HG02588 (cell line): ENCODE results near the gene POLD4.
A peak's percentile ranks its signal among the peaks of the same experiment; 100 is the strongest.
"Not testable (repeated sequence)": the region's sequence is repeated elsewhere in the genome, so short reads cannot be mapped to it uniquely, and the experiment has no call there.

Source experiments
- ATAC-seq: cut with Tn5 transposase; IDR thresholded peaks from one replicate; pipeline ENCODE4 v1.9.1; 2021; ENCODE audit warnings: mild to moderate bottlenecking, moderate library complexity; ENCODE audit not compliant: unreplicated experiment

POLD4 gene

DNA sequence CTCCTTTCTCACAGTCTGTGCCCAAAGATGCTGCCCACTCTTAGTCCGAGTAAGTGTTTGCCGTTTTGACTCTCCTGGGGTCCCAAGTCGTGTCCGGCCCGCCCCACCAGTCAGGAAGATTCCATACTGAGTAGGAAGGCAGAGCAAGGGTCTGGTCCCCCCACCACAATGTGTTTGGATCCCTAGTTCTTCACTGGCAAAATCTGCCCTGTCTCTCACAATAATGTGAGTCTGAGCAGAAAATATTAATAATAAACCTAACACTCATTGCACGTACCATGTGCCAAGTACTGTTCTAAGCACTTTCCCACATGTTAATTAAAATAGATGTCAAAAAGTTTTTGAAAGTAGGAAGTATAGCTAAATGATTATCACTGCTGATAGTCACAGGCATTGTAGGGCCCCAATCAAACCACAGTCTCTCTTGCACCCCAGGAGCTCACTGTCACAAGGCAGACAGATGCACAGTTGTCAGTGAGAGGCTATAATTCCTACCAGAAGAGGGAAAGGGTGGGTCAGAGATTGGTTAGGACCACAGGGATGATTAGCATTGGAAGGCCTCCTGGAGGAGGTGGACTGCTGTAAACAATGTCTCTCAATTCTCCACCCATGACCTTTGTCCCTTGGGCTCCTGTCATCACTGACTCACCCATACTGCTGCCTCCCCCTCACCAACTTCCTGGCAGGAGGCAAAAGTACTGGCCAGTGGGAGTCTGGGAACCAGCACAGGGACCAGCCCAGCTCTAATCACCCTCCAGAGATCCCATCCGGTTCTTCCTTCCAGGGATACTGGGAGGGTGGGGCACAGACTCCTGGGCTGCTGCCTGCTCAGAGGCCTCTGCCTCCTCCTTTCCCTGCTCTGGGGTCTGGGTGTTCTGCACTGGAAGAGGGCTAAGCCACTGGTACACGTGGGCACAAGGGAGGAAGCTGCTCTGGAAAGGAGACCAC lies 1.0 kb upstream of the POLD4 start:
- ATAC-seq: no peak

DNA sequence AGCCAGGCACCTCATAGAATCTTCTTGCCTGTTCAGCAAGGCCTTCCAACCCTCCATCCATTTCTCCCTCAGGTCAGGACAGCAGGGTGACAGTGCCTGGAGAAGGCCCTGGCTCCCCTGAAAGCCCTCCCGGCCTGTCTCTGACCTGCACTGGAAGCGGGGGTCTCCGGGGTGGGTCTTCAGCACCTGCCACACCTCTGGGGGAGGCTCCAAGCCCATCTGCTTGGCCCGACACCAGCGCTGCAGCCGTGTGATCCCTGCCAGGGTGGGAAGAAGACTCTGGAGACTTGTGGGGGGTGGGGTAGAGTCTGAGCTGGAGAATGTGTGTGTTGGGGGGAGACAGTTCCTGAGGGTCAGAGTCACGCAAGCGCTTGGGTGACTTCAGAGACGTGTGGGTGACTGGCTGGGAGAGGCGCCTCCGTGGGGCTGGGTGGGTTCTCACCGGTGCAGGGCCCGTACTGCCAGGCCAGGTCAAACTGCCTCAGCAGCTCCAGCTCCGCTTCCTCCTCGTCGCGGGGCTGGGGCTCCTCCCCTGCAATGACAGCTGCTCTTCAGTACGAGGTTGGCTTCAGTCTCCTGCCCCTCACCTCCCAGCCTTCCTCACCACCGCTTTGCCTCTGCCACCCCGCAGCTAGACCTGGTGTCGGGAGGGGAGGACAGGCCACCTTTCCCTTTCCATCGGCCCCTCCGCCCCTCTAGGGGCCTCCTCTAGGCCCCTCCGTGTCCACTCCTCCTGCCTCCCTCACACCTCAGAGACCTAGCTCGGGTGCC lies 615 bp downstream of the POLD4 start:
- ATAC-seq: peak; percentile 8

DNA sequence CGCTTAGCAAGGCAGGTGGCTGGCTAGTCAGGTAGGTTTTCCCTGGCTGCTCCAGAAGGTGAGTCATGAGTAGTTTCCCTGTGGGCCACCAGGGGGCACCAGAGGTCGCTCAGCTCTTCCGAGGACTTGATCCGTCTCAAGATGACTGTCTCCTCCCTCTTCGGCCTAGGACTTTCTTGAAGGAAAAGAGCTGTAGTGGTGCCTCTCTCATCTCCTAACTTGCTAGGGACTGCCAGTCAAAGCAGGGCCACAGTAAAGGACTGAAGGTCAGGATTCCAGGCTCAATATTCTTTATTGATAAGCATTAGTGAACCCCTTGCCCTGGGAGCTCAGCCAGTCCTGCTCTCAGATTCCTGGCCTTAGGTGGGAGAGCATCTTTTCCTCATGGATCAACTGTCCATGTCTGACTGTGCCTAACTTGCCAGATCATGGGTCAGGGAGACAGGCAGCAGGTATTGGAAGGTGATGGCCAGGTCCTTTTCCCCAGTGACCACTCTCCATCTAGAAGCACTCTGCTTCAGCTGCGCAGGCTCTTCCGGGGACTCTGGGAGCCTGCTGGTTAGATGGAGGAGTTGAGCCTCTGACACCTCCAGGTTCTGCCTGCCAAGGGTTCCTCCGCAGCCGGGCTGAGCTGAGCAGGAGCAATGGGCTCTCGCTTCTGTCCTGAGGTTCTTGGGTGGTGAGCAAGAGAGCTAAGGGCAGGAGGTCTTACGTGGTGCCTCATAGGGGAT lies 1.9 kb downstream of the POLD4 start:
- no peak for ATAC-seq

DNA sequence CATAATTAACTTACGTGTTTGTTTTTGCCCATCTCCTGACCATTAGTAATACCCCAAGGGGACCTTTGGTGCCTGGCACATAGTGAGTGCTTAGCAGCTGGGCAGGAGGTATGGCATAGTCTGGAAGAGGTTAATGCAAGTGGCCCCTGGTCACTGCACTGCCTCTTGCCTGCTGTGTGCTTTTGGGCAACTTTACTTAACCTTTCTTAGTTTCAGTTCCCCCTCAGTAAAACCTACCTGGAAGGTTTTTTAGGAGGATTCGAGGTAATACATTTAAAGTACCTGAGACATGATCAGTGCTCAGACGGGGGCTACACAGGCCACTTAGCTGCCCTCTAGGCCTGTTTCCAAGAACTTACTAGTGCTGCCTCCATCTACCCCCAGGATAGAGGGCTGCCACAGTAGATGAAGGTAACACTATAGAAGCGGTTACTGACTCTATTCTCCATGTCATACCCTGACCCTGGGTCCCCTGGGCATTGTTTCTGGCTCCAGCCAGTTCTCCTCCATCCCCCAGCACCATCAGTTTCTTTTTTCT lies 3.3 kb downstream of the POLD4 start:
- ATAC-seq: no peak

DNA sequence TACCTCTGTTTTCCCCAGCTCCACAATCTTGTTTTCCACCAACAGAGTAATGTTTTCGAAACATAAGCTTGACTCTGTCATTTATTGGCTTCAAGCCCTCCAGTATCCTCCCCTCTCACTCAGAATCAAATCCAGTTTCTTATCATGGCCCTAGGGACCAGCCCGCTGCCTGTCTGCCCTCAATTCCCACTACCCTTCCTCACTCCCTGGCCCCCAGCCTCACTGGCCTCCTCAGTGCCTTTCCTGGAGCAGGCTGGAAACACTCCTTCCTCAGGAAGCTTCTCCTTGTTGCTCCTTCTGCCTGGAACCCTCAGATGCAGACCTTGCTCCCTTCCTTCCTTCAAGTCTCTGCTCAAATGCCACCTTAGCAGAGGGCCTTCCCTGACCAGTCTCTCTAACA lies 3.9 kb downstream of the POLD4 start:
- ATAC-seq: no peak

DNA sequence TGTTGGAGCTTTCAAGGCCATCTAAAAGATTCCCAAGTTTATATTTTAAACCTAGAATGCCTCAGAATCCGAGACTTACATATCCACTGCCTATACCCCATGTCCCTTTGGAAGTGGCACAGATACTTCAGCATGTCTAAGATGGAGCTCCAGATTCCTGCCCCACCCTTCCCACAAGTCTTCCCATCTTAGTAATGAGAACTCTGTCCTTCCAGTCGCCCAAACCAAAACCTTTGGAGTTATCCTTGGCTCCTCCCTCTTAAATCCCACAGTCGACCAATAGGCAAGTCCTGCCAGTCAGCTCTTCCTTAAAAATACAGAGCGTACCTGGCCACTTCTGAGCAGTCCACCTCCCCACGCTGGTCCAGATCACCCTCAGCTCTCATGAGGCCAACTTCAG lies 4.3 kb downstream of the POLD4 start:
- ATAC-seq: no peak

DNA sequence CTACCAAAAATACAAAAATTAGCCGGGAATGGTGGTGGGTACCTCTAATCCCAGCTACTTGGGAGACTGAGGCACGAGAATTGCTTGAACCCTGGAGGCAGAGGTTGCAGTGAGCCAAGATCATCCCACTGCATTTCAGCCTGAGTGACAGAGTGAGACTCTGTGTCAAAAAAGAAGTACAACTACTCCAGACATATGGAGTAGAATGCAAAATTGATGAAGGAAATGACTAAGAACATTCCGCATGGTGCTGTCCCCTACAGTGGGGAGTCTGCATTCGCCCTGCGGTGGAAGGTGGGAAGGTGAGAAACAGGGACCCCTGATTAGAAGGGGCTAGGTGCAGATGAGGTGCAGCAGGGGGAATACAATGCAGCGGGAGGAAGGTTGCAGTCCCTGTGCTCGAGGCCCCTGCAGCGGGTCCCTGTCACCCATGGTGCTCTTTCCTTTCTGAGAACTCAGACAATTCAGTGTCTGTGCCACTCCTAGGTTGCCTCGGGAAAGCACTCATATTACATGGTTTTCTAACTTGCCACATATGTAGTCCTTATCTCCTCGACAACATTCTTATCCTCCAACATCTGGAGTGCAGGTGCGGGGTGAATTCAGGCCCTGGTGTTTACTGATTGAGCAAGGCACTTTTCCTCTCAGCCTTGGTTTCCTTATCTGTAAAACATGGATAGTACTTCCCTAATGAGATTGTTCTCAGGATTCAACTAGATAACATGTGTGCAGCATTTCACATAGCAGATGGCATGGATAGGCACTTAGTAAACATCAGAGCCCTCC lies 5.2 kb downstream of the POLD4 start:
- ATAC-seq: no peak

DNA sequence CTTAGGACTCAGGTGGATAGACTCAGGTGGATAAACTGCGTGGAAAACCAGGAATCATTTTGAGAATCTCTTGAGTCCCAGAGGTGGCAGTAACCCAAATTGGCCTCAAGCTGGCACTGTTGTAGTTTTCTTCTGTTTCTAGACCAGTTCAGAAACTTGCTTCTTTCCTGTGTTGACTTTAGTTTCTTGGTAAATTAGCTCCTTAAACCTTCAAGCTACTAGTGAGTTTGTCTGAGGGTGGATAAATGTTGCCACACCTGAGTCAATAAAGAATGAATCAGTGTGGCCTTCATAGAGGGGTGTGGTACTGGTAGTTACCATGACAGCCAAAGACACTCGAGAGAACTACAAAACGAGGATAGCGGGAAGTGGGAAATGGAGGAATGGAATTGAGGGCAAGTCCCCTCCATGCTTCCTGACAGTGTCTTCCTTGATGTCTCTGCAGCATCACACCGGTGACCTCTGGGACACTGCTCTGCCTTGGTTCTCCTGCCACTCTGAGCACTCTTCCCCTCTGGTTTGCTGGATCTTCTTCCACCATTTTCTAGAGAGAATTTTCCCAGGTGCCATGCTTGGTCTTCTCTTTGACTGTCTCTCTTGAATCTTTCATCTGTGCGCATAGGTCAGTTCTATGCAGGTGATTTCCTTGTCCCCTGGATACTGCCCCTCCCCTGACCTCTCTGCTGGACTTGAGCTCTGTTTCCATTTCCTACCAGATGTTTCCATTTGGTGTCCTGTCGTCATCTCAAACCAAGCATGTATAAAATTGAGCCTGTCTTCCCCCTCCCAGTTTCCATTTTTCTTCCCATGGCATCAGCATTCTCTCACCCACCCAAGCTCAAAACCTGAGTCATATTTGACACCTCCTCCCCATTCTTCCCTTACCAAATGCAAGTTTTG lies 7.2 kb downstream of the POLD4 start:
- ATAC-seq: no peak

DNA sequence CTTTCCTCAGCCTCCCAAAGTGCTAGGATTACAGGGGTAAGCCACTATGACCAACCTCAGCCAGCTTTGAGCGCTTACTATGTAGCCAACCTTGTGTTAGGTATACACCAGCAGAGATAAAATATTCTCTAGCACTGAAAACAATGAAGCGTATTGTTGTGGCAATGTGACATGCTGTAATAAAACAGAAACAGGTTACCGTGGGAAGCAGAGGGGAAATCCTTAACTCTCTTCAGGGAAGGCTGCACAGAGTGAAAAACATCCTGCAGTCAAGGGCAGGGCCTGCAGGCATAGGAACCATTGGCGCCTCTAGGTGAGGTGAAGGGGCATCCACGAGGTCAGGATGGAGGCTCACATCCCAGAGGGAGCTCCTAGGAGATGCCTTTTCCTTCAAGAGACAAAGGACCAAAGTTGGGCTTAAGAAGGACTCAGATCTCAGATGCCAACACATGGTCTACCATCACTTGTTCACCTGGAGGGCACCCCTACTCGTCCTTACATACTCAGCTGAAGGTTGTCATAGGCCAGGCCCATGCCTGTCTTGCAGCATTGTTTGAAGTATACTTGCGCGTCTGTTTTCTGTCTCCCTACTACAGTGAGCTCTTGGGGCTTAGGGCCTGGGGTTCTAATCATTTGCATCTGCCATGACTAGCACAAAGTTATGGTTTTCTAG lies 8.0 kb downstream of the POLD4 start:
- ATAC-seq: no peak

DNA sequence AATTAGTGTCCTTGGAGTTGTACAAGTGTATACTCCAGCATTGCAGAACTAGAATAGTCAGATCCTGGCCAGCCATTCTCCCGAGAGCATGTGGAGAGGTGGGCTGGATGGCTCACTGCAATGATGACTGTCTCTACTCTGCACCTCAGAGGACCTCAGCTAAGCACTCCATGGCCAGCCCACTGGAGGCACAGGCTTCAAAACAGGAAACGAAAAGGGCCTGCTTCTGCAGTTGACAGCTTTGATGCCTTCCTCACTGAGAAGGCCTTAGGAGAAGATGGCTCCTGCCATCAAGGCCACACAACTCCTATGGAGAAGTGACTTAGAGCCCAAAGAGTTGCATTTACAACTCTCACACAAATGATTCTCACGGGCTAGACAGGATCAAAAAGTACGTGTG lies 9.1 kb downstream of the POLD4 start:
- no peak for ATAC-seq

DNA sequence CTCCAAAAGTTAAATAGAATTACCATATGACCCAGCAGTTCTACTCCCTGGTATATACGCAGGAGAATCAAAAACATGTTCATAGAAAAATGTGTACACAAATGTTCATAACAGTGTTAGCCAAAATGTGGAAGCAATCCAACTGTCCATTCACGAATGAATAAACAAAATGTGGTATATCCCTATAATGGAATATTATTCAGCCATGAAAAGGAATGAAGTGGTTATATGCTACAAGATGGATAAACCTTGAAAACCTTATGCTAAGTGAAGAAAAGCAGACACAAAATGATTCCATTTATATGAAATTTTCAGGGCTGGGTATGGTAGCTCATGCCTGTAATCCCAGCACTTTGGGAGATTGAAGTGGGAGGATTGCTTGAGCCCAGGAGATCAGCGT lies 16.1 kb downstream of the POLD4 start:
- no peak for ATAC-seq

DNA sequence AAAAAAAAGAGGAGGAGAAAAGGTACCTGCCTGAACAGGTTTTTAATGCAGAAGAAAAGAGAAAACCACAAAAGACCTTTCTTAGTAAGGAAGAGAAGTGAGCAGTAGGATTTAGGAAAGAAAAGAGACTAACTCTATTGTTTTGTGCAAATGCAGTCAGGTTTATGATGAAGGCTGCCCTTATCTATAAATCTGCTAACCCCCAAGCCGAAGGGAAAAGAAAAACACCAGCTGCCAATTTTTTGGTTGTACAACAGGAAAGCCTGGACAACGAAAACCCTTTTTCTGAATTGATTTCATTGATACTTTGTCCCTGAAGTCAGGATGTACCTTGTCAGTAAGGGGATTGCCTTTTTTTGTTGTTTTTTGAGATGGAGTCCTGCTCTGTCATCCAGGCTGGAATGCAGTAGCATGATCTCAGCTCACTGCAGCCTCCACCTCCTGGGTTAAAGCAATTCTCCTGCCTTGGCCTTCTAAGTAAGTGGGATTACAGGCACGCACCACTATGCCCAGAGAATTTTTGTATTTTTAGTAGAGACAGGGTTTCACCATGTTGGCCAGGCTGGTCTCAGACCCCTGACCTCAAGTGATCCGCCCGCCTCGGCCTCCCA lies 21.2 kb downstream of the POLD4 start:
- ATAC-seq: no peak

DNA sequence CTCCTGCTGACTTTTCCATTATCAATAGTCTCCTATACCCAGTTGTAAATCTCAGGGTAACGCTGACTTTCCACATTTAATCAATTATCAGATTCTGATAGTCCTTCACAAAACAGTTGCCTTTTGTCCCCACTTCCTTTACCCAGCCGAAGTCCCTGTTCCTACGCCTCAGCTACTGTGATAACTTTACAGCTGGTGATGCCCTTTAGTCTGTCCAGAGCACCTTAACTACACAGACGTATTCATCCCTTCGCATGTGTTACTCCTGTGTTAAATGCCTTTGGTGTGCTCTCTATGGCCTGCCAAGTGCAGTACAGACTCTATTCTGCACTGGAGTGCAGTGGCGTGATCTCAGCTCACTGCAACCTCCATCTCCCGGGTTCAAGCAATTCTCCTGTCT lies 29.8 kb downstream of the POLD4 start:
- no peak for ATAC-seq

DNA sequence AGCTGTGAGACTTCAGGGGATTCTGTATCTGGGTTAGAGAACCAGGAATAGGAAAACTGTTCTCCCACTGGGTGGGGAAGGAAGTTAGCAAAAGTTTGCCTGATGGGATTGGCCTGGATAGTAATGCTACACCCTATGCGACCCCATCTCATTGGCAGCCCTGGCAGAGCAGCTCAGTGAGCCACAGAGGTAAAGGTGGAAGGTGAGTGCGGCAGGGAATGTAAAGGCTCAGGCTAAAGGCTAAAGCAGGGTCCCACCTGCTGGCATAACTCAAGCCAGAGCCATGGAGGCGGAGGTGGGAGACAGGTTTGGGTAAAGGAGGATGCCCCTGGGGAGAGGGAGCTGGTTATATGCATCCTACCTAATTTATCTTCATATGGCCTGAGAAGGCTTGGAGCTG lies 31.3 kb downstream of the POLD4 start:
- ATAC-seq: no peak

DNA sequence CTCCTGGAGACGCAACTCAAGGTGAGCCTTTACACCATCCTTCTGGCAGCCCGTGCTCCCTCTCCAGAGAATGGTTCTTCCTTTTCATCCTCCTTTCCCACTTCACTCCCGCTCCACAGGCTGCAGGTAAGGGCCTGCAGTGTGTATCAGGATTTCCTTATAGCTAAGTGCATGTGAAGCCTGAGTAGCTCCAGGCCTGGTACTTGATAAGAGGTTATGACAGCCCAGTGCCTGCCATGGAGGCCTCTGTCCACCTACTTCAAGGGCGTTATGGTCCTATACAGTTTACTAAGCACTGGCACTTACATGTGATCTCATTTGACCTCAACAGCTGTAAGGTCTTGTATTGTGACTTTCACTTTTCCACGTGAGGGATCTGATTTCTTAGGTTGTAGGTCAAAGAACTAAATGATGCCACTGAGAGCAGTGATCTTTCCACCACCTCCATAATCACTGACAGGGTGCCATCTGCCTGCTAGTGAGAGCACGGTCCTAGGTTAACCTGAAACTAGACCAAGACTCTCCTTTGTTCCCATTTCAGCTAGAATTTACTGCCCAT lies 32.0 kb downstream of the POLD4 start:
- ATAC-seq: no peak

DNA sequence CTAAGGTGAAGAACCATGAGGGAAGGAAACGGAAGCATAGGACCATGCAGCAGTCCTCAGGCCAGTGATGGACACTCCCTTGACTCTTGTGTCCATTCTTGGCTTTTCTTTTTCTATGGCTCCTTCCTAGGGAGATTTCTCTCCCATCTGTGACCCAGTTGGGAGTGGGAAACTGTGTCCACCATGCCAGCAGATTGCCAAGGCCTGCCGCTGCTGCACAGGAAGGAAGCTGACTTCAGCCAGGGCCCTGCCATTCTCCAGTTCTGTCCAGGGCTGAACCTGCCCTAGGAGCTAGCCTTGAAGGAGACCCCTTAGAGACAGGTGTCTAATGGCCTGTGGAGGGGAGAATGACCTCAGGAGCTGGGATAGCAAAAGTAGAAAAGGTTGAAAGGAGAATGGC lies 32.7 kb downstream of the POLD4 start:
- no peak for ATAC-seq

DNA sequence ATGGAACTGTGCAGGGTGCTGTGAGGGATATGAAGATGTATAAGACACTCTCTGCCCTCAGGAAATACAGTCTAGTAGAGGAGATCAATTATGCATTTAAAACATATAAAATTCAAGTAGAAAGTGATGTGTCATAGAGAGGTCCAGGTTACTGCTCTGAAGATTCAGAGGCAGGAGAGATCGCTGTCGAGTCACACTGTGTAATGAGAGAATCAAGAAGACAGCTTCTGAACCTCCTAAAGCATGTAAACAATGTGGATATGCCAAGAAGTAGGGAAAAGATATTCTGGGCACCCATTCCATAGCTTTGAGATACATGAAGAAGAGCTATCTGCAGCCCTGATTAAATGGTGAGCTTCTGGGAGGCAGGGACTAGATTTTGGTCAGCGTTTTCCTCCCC lies 33.3 kb downstream of the POLD4 start:
- no peak for ATAC-seq

DNA sequence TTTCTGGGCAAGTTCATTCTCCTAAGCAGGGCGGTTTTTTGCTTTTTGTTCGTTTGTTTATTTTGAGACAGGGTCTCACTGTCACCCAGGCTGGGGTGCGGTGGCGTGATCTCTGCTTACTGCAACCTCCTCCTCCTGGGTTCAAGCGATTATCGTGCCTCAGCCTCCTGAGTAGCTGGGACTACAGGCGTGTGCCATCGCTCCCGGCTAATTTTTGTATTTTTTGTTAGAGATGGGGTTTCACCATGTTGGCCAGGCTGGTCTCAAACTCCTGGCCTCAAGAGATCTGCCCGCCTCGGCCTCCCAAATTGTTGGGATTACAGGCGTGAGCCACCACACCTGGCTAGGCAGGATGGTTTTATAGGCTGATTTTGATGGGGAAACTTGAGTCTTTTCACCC lies 34.5 kb downstream of the POLD4 start:
- not testable (repeated sequence) for ATAC-seq
